IMR-90 (cell line): ENCODE results near the gene RASGRF1. TPM values are rescaled to one million over a fixed set of nuclear protein-coding genes. Genes with fewer than 3 reads are reported as not detected.

ENCODE experiments used
- ATAC-seq: fragments of 200-7000 bp; cut with Tn5 transposase; 2 replicates; pipeline ENCODE4 v1.9.1; 2020; ENCODE audit warnings: low read depth, mild to moderate bottlenecking, moderate library complexity
- BruUV-seq: library from RNA; stranded (reverse); fragments of 400-500 nt; replicated peaks from 2 replicates; lab custom pipeline; 2021; lab: Mats Ljungman, UMichigan
- CTCF ChIA-PET: fragments of 300-600 bp; formaldehyde crosslinking; extraction: SDS; loops from one replicate; lab custom pipeline; 2021; ENCODE audit warnings: antibody characterized with exemption; lab: Yijun Ruan, JAX
- POLR2A ChIA-PET: fragments of 300-600 bp; sonication (Branson Sonifier 250); formaldehyde crosslinking; loops from one replicate; lab custom pipeline; 2022; ENCODE audit warnings: antibody characterized with exemption; ENCODE audit not compliant: unreplicated experiment; lab: Charles Lee
- DNase-seq: peaks from one replicate; pipeline ENCODE4 v3.0.0; 2013
- H2AFZ ChIP-seq: replicated peaks from 2 replicates; pipeline ENCODE3; 2013; ENCODE audit warnings: low read length, mild to moderate bottlenecking; ENCODE audit not compliant: poor library complexity
- H2AK5ac ChIP-seq: 2 replicates; pipeline ENCODE4 v1.6.1; 2013; ENCODE audit warnings: low read depth, low read length, inconsistent platforms
- H2AK9ac ChIP-seq: replicated peaks from 2 replicates; pipeline ENCODE3; 2013; ENCODE audit warnings: mild to moderate bottlenecking, low read depth, low read length, moderate library complexity; ENCODE audit not compliant: poor library complexity
- H2BK120ac ChIP-seq: 2 replicates; pipeline ENCODE4 v1.6.1; 2013; ENCODE audit warnings: low read depth, low read length, inconsistent platforms
- H2BK15ac ChIP-seq: 3 replicates; pipeline ENCODE4 v1.6.1; 2013; ENCODE audit warnings: low read depth, low read length, inconsistent platforms
- H2BK20ac ChIP-seq: 2 replicates; pipeline ENCODE4 v1.6.1; 2013; ENCODE audit warnings: low read depth, mild to moderate bottlenecking, inconsistent platforms, low read length, moderate library complexity
- H2BK5ac ChIP-seq: 2 replicates; pipeline ENCODE4 v1.6.1; 2013; ENCODE audit warnings: mild to moderate bottlenecking, low read depth, low read length, inconsistent platforms; ENCODE audit not compliant: poor library complexity, severe bottlenecking
- H3K14ac ChIP-seq: replicated peaks from 2 replicates; pipeline ENCODE4 v1.6.1; 2013; ENCODE audit warnings: low read depth, low read length, inconsistent platforms
- H3K18ac ChIP-seq: 2 replicates; pipeline ENCODE4 v1.6.1; 2013; ENCODE audit warnings: low read depth, low read length, control low read depth
- H3K23ac ChIP-seq: 2 replicates; pipeline ENCODE4 v1.6.1; 2013; ENCODE audit warnings: low read depth, low read length, inconsistent platforms
- H3K27ac ChIP-seq: 2 replicates; pipeline ENCODE4 v1.5.1; 2013; ENCODE audit warnings: mild to moderate bottlenecking, control low read depth, low read length; ENCODE audit not compliant: insufficient read depth
- H3K27me3 ChIP-seq: 2 replicates; pipeline ENCODE4 v1.6.1; 2013; ENCODE audit warnings: low read length; ENCODE audit not compliant: control insufficient read depth, insufficient read depth
- H3K36me3 ChIP-seq: 2 replicates; pipeline ENCODE4 v1.6.1; 2013; ENCODE audit warnings: low read length, mixed read lengths; ENCODE audit not compliant: control insufficient read depth, insufficient read depth
- H3K4ac ChIP-seq: 2 replicates; pipeline ENCODE4 v1.6.1; 2013; ENCODE audit warnings: low read depth, low read length, inconsistent platforms
- H3K4me1 ChIP-seq: 2 replicates; pipeline ENCODE4 v1.6.1; 2013; ENCODE audit warnings: low read length, mixed read lengths; ENCODE audit not compliant: control insufficient read depth, insufficient read depth
- H3K4me2 ChIP-seq: 2 replicates; pipeline ENCODE4 v1.6.1; 2013; ENCODE audit warnings: low read depth, mild to moderate bottlenecking, control low read depth, low read length, moderate library complexity
- H3K4me3 ChIP-seq: 2 replicates; pipeline ENCODE4 v1.5.1; 2013; ENCODE audit warnings: low read depth, mild to moderate bottlenecking, control low read depth, low read length, moderate library complexity; ENCODE audit not compliant: insufficient read depth
- H3K56ac ChIP-seq: 2 replicates; pipeline ENCODE4 v1.6.1; 2013; ENCODE audit warnings: low read length, inconsistent platforms; ENCODE audit not compliant: insufficient read depth; ENCODE audit errors: extremely low read depth
- H3K79me1 ChIP-seq, 2 experiments: 2 replicates each; pipeline ENCODE4 v1.6.1; 2013; ENCODE audit warnings: low read length in 2 of 2, inconsistent platforms in 1 of 2, low read depth in 1 of 2
- H3K9ac ChIP-seq: 2 replicates; pipeline ENCODE4 v1.6.1; 2013; ENCODE audit warnings: low read depth, low read length, control low read depth
- H3K9me1 ChIP-seq: 2 replicates; pipeline ENCODE4 v1.6.1; 2013; ENCODE audit warnings: low read length, inconsistent platforms; ENCODE audit not compliant: insufficient read depth
- H3K9me3 ChIP-seq: 2 replicates; pipeline ENCODE4 v1.6.1; 2013; ENCODE audit warnings: low read length; ENCODE audit not compliant: control insufficient read depth, insufficient read depth
- H4K20me1 ChIP-seq: 2 replicates; pipeline ENCODE4 v1.6.1; 2013; ENCODE audit warnings: low read length, inconsistent platforms; ENCODE audit not compliant: insufficient read depth
- H4K5ac ChIP-seq: 2 replicates; pipeline ENCODE4 v1.6.1; 2013; ENCODE audit warnings: mild to moderate bottlenecking, low read depth, low read length, control low read depth
- H4K8ac ChIP-seq, 2 experiments: 2 replicates each; pipeline ENCODE4 v1.6.1; 2013; ENCODE audit warnings: low read depth in 2 of 2, low read length in 2 of 2, control low read depth in 1 of 2, inconsistent platforms in 1 of 2
- H4K91ac ChIP-seq: 2 replicates; pipeline ENCODE4 v1.6.1; 2013; ENCODE audit warnings: low read depth, low read length, inconsistent platforms; ENCODE audit not compliant: insufficient read depth
- BHLHE40 ChIP-seq: fragments of 150-350 bp; IDR thresholded peaks from 2 replicates; pipeline ENCODE4 v1.6.1; 2016; ENCODE audit warnings: mild to moderate bottlenecking, low read depth, low read length
- CEBPB ChIP-seq: IDR thresholded peaks from 2 replicates; pipeline ENCODE4 v1.6.1; 2012; ENCODE audit warnings: low read depth, low read length, improper control_type of control experiment
- CHD1 ChIP-seq: IDR thresholded peaks from 2 replicates; pipeline ENCODE4 v1.6.1; 2012; ENCODE audit warnings: low read depth, low read length, improper control_type of control experiment
- FOS ChIP-seq: fragments of 150-350 bp; IDR thresholded peaks from 2 replicates; pipeline ENCODE4 v1.6.1; 2016; ENCODE audit warnings: low read depth, low read length
- MAFK ChIP-seq: IDR thresholded peaks from 2 replicates; pipeline ENCODE4 v1.6.1; 2012; ENCODE audit warnings: low read depth, low read length, improper control_type of control experiment
- MAZ ChIP-seq: IDR thresholded peaks from 2 replicates; pipeline ENCODE4 v1.6.1; 2012; ENCODE audit warnings: low read depth, mild to moderate bottlenecking, low read length, improper control_type of control experiment, moderate library complexity, borderline replicate concordance
- MXI1 ChIP-seq: IDR thresholded peaks from 2 replicates; pipeline ENCODE4 v1.6.1; 2012; ENCODE audit warnings: low read depth, mild to moderate bottlenecking, low read length, moderate library complexity, borderline replicate concordance
- NFE2L2 ChIP-seq: fragments of 150-350 bp; IDR thresholded peaks from 2 replicates; pipeline ENCODE4 v1.6.1; 2016; ENCODE audit warnings: low read depth, mild to moderate bottlenecking, low read length
- POLR2A ChIP-seq: IDR thresholded peaks from 2 replicates; pipeline ENCODE4 v1.6.1; 2012; ENCODE audit warnings: mild to moderate bottlenecking, low read depth, low read length
- RAD21 ChIP-seq: IDR thresholded peaks from 2 replicates; pipeline ENCODE4 v1.6.1; 2012; ENCODE audit warnings: low read length, improper control_type of control experiment
- RCOR1 ChIP-seq: IDR thresholded peaks from 2 replicates; pipeline ENCODE4 v1.6.1; 2012; ENCODE audit warnings: mild to moderate bottlenecking, low read length, improper control_type of control experiment; ENCODE audit not compliant: insufficient replicate concordance
- RFX5 ChIP-seq: IDR thresholded peaks from 2 replicates; pipeline ENCODE4 v1.8.0; 2012; ENCODE audit warnings: low read depth, mild to moderate bottlenecking, low read length, moderate library complexity
- SMC3 ChIP-seq: fragments of 150-350 bp; IDR thresholded peaks from 2 replicates; pipeline ENCODE4 v1.6.1; 2016; ENCODE audit warnings: low read depth, mild to moderate bottlenecking, antibody characterized with exemption, low read length, moderate library complexity
- WGBS, 2 experiments: methylation state at CpG; one replicate each; pipeline versions ENCODE4 v1.1.5 to v1.1.7; 2013; ENCODE audit warnings: missing lambda C conversion rate in 2 of 2; ENCODE audit not compliant: insufficient read length in 1 of 2; ENCODE audit errors: extremely low coverage in 2 of 2; 5-methylcytosine and 5-hydroxymethylcytosine counted together
- dilution Hi-C: fragments of 300-500 bp; cut with HindIII; formaldehyde crosslinking; loops from one replicate; pipeline ENCODE4 v1.14.3; 2018; ENCODE audit warnings: low sequenced_read_pairs; ENCODE audit not compliant: unreplicated experiment
- in situ Hi-C: fragments of 300-500 bp; cut with MboI; formaldehyde crosslinking; loops from 3 replicates; pipeline ENCODE4 v1.14.3; 2019; ENCODE audit warnings: low sequenced_read_pairs, inconsistent platforms, mixed read lengths
- intact Hi-C: fragments of 100-400 bp; cut with micrococcal nuclease; formaldehyde crosslinking; loops from 2 replicates; pipeline ENCODE4 v1.10.0; 2022
- polyA plus RNA-seq, 3 experiments: library from polyadenylated mRNA; depleted of rRNA; stranded (reverse); fragments of >200 nt; gene quantifications; 2 replicates each; pipeline ENCODE4 v1.2.3, GENCODE V29; 2012; ENCODE audit warnings: low replicate concordance in 1 of 3
- total RNA-seq: library from RNA; depleted of rRNA; stranded (reverse); fragments of >200 nt; gene quantifications from 2 replicates; pipeline ENCODE4 v1.2.3, GENCODE V29; 2012
- TF ChIP-seq, protein P1 (sequence below): fragments of 150-350 bp; IDR thresholded peaks from 2 replicates; pipeline ENCODE4 v1.6.1; 2016; ENCODE audit warnings: low read depth, mild to moderate bottlenecking, low read length, moderate library complexity, borderline replicate concordance
- TF ChIP-seq, protein P2 (sequence below): conservative IDR thresholded peaks from 2 replicates; pipeline ENCODE4 v1.5.1; 2012; ENCODE audit warnings: mild to moderate bottlenecking, low read depth, low read length, improper control_type of control experiment
- TF ChIP-seq, protein P3 (sequence below): fragments of 150-350 bp; IDR thresholded peaks from 2 replicates; pipeline ENCODE4 v1.6.1; 2017; ENCODE audit warnings: mild to moderate bottlenecking, antibody characterized with exemption, low read length, low read depth

RASGRF1 gene
- total and polyA plus RNA-seq, 2 of the 4 experiments (the other 2 are of a cell fraction) = under 0.01 to 0.15 TPM

GRCh38 chr15:78921940-78922339, 168.6 kb downstream of the RASGRF1 start:
- Histone ChIP-seq H3K14ac (no peak overlapping the region), H2BK20ac (no peak overlapping the region), H3K27me3 (no peaks in the 10 kb centered on the region), H4K91ac (no peak overlapping the region), H3K23ac (no peak overlapping the region), H2AFZ (no peak overlapping the region), H3K4ac (no peak overlapping the region), H3K4me3 (no peak overlapping the region), H3K9me3 (no peaks in the 10 kb centered on the region), H2AK5ac (no peak overlapping the region), H3K36me3 (peaks cover 51% of the 10 kb centered on the region), H3K56ac (no peak overlapping the region), H3K27ac (no peak overlapping the region), H3K4me2 (no peak overlapping the region), H3K4me1 (peaks cover 3% of the 10 kb centered on the region), H4K20me1 (peaks cover 12% of the 10 kb centered on the region), H2AK9ac (no peak overlapping the region), H3K9ac (no peak overlapping the region), H2BK15ac (no peak overlapping the region), H4K5ac (no peak overlapping the region), H2BK120ac (no peak overlapping the region), H3K79me1 (peaks cover 5 to 17% of the 10 kb centered on the region in 2 experiments), H3K18ac (no peak overlapping the region), H4K8ac (no peak overlapping the region), H3K9me1 (peaks cover 15% of the 10 kb centered on the region), H2BK5ac (no peak overlapping the region)
- WGBS, 2 experiments = 94% methylated on average over 2 of the region's 14 CpGs; no CpG with 5 or more reads in 1 of the 2 experiments
- ChIA-PET POLR2A (no interaction called here), CTCF (no interaction called here)
- in situ Hi-C loops = no loop called here
- ATAC-seq (no peak), DNase-seq (no peak)
- intact Hi-C loops = no loop called here
- BruUV-seq = no TSS peak
- dilution Hi-C loops = no loop called here
- TF ChIP-seq MAFK = no peak
- no peak for TF ChIP-seq CEBPB
- TF ChIP-seq, protein P1, sequence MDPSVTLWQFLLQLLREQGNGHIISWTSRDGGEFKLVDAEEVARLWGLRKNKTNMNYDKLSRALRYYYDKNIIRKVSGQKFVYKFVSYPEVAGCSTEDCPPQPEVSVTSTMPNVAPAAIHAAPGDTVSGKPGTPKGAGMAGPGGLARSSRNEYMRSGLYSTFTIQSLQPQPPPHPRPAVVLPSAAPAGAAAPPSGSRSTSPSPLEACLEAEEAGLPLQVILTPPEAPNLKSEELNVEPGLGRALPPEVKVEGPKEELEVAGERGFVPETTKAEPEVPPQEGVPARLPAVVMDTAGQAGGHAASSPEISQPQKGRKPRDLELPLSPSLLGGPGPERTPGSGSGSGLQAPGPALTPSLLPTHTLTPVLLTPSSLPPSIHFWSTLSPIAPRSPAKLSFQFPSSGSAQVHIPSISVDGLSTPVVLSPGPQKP = no peak
- TF ChIP-seq, protein P2, sequence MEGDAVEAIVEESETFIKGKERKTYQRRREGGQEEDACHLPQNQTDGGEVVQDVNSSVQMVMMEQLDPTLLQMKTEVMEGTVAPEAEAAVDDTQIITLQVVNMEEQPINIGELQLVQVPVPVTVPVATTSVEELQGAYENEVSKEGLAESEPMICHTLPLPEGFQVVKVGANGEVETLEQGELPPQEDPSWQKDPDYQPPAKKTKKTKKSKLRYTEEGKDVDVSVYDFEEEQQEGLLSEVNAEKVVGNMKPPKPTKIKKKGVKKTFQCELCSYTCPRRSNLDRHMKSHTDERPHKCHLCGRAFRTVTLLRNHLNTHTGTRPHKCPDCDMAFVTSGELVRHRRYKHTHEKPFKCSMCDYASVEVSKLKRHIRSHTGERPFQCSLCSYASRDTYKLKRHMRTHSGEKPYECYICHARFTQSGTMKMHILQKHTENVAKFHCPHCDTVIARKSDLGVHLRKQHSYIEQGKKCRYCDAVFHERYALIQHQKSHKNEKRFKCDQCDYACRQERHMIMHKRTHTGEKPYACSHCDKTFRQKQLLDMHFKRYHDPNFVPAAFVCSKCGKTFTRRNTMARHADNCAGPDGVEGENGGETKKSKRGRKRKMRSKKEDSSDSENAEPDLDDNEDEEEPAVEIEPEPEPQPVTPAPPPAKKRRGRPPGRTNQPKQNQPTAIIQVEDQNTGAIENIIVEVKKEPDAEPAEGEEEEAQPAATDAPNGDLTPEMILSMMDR = no peak
- TF ChIP-seq FOS = no peak
- TF ChIP-seq NFE2L2 = no peak
- TF ChIP-seq MAZ = no peak
- no peak for TF ChIP-seq BHLHE40
- TF ChIP-seq RAD21 = no peak
- TF ChIP-seq, protein P3, sequence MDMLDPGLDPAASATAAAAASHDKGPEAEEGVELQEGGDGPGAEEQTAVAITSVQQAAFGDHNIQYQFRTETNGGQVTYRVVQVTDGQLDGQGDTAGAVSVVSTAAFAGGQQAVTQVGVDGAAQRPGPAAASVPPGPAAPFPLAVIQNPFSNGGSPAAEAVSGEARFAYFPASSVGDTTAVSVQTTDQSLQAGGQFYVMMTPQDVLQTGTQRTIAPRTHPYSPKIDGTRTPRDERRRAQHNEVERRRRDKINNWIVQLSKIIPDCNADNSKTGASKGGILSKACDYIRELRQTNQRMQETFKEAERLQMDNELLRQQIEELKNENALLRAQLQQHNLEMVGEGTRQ = no peak
- TF ChIP-seq POLR2A = no peak
- no peak for TF ChIP-seq RFX5
- no peak for TF ChIP-seq RCOR1
- TF ChIP-seq CHD1 = no peak
- no peak for TF ChIP-seq SMC3
- TF ChIP-seq MXI1 = no peak
